ENCODE results near the gene RABGEF1. TPM values are rescaled to one million over a fixed set of nuclear protein-coding genes. Genes with fewer than 3 reads are reported as not detected.

The RABGEF1 gene
- total and polyA plus RNA-seq, 11 donors, result 5.7 to 21.2 (median 19.0) TPM

DNA sequence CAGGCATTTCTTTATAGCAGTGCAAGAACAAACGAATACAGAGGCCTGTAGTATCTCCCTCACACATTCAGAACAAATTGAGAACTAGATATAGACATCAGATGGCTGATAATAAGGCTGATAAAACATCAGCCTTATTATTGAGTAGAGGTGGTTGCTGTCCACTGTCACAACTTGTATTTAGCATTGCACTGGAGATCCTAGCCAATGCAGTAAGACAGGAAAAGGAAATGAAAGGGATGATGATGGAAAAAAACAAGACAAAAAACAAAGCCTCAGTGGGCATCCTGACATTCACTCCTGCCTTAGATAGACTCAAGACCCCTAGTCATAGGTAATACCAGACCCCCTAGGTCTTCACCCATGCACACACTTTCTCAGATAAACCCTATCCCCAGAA, 4.7 kb upstream of the RABGEF1 start:
- ATAC-seq (no peak), DNase-seq (no peak)
- H3K4me1 ChIP-seq, result peaks cover 0 to 17% (median 6%) of the 10 kb centered on the region in 12 donors
- TF ChIP-seq, protein P1, sequence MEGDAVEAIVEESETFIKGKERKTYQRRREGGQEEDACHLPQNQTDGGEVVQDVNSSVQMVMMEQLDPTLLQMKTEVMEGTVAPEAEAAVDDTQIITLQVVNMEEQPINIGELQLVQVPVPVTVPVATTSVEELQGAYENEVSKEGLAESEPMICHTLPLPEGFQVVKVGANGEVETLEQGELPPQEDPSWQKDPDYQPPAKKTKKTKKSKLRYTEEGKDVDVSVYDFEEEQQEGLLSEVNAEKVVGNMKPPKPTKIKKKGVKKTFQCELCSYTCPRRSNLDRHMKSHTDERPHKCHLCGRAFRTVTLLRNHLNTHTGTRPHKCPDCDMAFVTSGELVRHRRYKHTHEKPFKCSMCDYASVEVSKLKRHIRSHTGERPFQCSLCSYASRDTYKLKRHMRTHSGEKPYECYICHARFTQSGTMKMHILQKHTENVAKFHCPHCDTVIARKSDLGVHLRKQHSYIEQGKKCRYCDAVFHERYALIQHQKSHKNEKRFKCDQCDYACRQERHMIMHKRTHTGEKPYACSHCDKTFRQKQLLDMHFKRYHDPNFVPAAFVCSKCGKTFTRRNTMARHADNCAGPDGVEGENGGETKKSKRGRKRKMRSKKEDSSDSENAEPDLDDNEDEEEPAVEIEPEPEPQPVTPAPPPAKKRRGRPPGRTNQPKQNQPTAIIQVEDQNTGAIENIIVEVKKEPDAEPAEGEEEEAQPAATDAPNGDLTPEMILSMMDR (IDR thresholded peaks at IDR 0.05), result no peak
- TF ChIP-seq POLR2A (IDR thresholded peaks at IDR 0.05), result no peak
- intact Hi-C loops (cut with DNase I), result loop anchor here in 1 of 10 donors (5.0 kb wide), 1 partner anchor 54 kb away; no protein-coding TSS in a partner anchor
- H3K4me3 ChIP-seq, result no peak overlapping the region
- 84 to 91% (median 88%) methylated on average over 1 of the region's 1 CpG for WGBS, 4 donors
- H3K36me3 ChIP-seq, result peaks cover 0 to 21% (median 3%) of the 10 kb centered on the region in 9 donors
- H3K27me3 ChIP-seq, result no peaks in the 10 kb centered on the region
- peaks cover 0 to 17% (median 6%) of the 10 kb centered on the region in 12 donors for H3K9me3 ChIP-seq
- no peak overlapping the region for H3K27ac ChIP-seq

DNA sequence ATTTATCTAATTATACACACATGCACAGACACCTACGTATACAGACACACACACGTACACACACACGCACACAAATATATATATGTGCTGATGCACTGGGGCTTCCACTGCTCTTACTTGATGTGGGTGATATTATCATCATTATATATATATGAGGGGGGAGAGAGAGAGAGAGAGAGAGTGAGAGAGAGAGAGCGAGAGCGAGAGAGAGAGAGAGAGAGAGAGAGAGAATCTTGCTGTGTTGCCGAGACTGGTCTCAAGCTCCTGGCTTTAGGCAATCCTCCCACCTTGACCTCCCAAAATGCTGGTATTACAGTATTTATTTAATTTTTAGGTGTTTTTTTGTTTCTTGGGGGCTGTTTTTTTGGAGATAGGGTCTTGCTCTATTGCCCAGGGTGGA, 3.6 kb upstream of the RABGEF1 start:
- DNase-seq, result no peak
- Histone ChIP-seq H3K36me3 (peaks cover 0 to 21% (median 3%) of the 10 kb centered on the region in 9 donors), H3K4me1 (peaks cover 0 to 26% (median 11%) of the 10 kb centered on the region in 12 donors), H3K27me3 (no peaks in the 10 kb centered on the region), H3K9me3 (peaks cover 0 to 17% (median 6%) of the 10 kb centered on the region in 12 donors), H3K4me3 (no peak overlapping the region), H3K27ac (no peak overlapping the region)
- WGBS, 4 donors, result 90 to 94% (median 93%) methylated on average over 6 of the region's 6 CpGs
- intact Hi-C loops (cut with DNase I), result loop anchor here in 1 of 10 donors (5.0 kb wide), 1 partner anchor 55 kb away; no protein-coding TSS in a partner anchor
- ATAC-seq, result no peak
- no peak for TF ChIP-seq POLR2A (IDR thresholded peaks at IDR 0.05)
- TF ChIP-seq, protein P1 (IDR thresholded peaks at IDR 0.05), result no peak

DNA sequence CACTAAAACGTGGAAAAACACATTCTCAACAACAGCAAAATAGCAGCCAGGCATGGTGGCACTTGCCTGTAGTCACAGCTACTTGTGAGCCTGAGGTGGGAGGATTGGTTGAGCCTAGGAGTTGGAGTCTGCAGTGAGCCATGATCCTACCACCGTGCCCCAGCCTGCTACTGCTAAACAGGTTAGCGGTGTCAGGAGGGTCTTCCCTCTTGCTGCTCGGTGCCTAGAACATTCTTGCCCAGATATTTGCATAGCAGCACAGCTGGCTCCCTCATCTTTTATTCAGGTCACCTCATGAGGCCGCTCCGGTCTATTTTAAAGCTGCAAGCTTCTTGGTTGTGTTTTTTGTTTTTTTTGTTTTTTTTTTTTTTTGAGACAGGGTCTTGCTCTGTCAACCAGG, 2.9 kb upstream of the RABGEF1 start:
- H3K4me3 ChIP-seq, result no peak overlapping the region
- WGBS, 4 donors, result 68 to 87% (median 77%) methylated on average over 6 of the region's 6 CpGs
- H3K27me3 ChIP-seq, result no peaks in the 10 kb centered on the region
- H3K4me1 ChIP-seq, result peaks cover 0 to 31% (median 14%) of the 10 kb centered on the region in 12 donors
- DNase-seq, result no peak
- H3K9me3 ChIP-seq, result peaks cover 0 to 17% (median 6%) of the 10 kb centered on the region in 12 donors
- peaks cover 0 to 21% (median 3%) of the 10 kb centered on the region in 9 donors for H3K36me3 ChIP-seq
- TF ChIP-seq, protein P1 (IDR thresholded peaks at IDR 0.05), result no peak
- TF ChIP-seq POLR2A (IDR thresholded peaks at IDR 0.05), result no peak
- no peak overlapping the region for H3K27ac ChIP-seq
- ATAC-seq, result no peak
- intact Hi-C loops (cut with DNase I), result loop anchor here in 1 of 10 donors (5.0 kb wide), 1 partner anchor 55 kb away; no protein-coding TSS in a partner anchor

DNA sequence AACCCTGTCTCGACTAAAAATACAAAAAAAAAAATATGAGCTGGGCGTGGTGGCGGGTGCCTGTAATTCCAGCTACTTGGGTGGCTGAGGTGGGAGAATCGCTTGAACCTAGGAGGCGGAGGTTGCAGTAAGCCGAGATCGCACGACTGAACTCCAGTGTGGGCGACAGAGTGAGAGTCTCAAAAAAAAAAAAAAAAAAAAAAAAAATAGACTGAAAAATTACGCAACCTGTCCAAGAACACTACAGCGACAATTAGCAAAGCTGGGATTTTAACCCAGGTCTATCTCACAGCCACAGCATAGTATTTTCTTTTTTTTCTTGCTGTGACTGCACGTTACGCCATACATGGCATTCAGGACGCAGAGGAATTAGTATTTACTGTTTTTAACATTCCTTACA, 1.1 kb upstream of the RABGEF1 start:
- peak overlapping the region in 11 of 12 donors; percentile 65 to 99 (median 95) for H3K4me3 ChIP-seq
- TF ChIP-seq, protein P1 (IDR thresholded peaks at IDR 0.05), result no peak
- no peak for TF ChIP-seq POLR2A (IDR thresholded peaks at IDR 0.05)
- peak overlapping the region in 11 of 12 donors; percentile 88 to 100 (median 94) for H3K27ac ChIP-seq
- peaks cover 0 to 21% (median 3%) of the 10 kb centered on the region in 9 donors for H3K36me3 ChIP-seq
- WGBS, 4 donors, result 89 to 93% (median 90%) methylated on average over 14 of the region's 14 CpGs
- peaks cover 0 to 31% (median 15%) of the 10 kb centered on the region in 12 donors for H3K4me1 ChIP-seq
- ATAC-seq (no peak), DNase-seq (no peak)
- intact Hi-C loops (cut with DNase I), result loop anchor here in 1 of 10 donors (5.0 kb wide), 1 partner anchor 57 kb away; no protein-coding TSS in a partner anchor
- peaks cover 0 to 17% (median 6%) of the 10 kb centered on the region in 12 donors for H3K9me3 ChIP-seq
- H3K27me3 ChIP-seq, result no peaks in the 10 kb centered on the region
